Keratinocyte (primary cell): ENCODE data around the gene TIGD6. TPM values are rescaled to one million over a fixed set of nuclear protein-coding genes. Genes with fewer than 3 reads are reported as not detected.

Experiments used
- DNase-seq: peaks from one replicate; pipeline ENCODE4 v3.0.0-alpha.2; 2011; ENCODE audit warnings: low read depth, missing footprints, low spot score
- FAIRE-seq: peaks from 2 replicates; lab custom pipeline; 2011; peaks lifted over from hg19 to GRCh38; lab: Jason Lieb, UNC
- H2AFZ ChIP-seq: 2 replicates; pipeline ENCODE4 v1.6.0; 2012; ENCODE audit warnings: low read length, control low read depth, inconsistent platforms; ENCODE audit not compliant: control insufficient read depth
- H3K27ac ChIP-seq: 2 replicates; pipeline ENCODE4 v1.5.1; 2011; ENCODE audit warnings: low read length; ENCODE audit not compliant: control insufficient read depth, insufficient read depth
- H3K27me3 ChIP-seq: 3 replicates; pipeline ENCODE4 v1.6.0; 2011; ENCODE audit warnings: low read length; ENCODE audit not compliant: control insufficient read depth, insufficient read depth; ENCODE audit errors: extremely low read depth
- H3K36me3 ChIP-seq, 2 experiments: 2 replicates in 1 of 2; 3 replicates in 1 of 2; pipeline ENCODE4 v1.5.1; 2011; ENCODE audit warnings: low read length in 2 of 2, mild to moderate bottlenecking in 1 of 2; ENCODE audit not compliant: control insufficient read depth in 2 of 2, insufficient read depth in 2 of 2; ENCODE audit errors: extremely low read depth in 1 of 2
- H3K4me1 ChIP-seq: 3 replicates; pipeline ENCODE4 v1.5.1; 2011; ENCODE audit warnings: low read length; ENCODE audit not compliant: control insufficient read depth, insufficient read depth; ENCODE audit errors: extremely low read depth
- H3K4me2 ChIP-seq: 3 replicates; pipeline ENCODE4 v1.6.0; 2011; ENCODE audit warnings: low read depth, low read length; ENCODE audit not compliant: control insufficient read depth, insufficient read depth; ENCODE audit errors: extremely low read depth
- H3K4me3 ChIP-seq, 3 experiments: fragments of 200-600 bp in 1 of 3; sonication (generic) in 1 of 3; 2 replicates in 2 of 3; 3 replicates in 1 of 3; pipeline ENCODE4 v1.5.1; 2011 to 2016; ENCODE audit warnings: low read length in 3 of 3, mild to moderate bottlenecking in 3 of 3, control low read depth in 2 of 3, inconsistent platforms in 1 of 3, low read depth in 1 of 3, mixed read lengths in 1 of 3, mixed run types in 1 of 3, moderate library complexity in 1 of 3; ENCODE audit not compliant: control insufficient read depth in 2 of 3, insufficient read depth in 2 of 3; ENCODE audit errors: extremely low read depth in 1 of 3
- H3K79me2 ChIP-seq: 2 replicates; pipeline ENCODE4 v1.6.0; 2012; ENCODE audit warnings: low read length; ENCODE audit not compliant: control insufficient read depth, insufficient read depth
- H3K9ac ChIP-seq: 3 replicates; pipeline ENCODE4 v1.6.0; 2011; ENCODE audit warnings: low read length; ENCODE audit not compliant: control insufficient read depth, insufficient read depth; ENCODE audit errors: extremely low read depth
- H3K9me1 ChIP-seq: 3 replicates; pipeline ENCODE4 v1.6.0; 2011; ENCODE audit warnings: low read length; ENCODE audit not compliant: control insufficient read depth, insufficient read depth; ENCODE audit errors: extremely low read depth
- H3K9me3 ChIP-seq: 2 replicates; pipeline ENCODE4 v1.5.1; 2012; ENCODE audit warnings: low read depth, low read length; ENCODE audit not compliant: control insufficient read depth
- H4K20me1 ChIP-seq: 3 replicates; pipeline ENCODE4 v1.6.0; 2011; ENCODE audit warnings: low read length; ENCODE audit not compliant: control insufficient read depth, insufficient read depth; ENCODE audit errors: extremely low read depth
- EZH2 ChIP-seq: IDR thresholded peaks from one replicate; pipeline ENCODE4 v1.6.1; 2012; ENCODE audit warnings: inconsistent platforms, mild to moderate bottlenecking, low read length, moderate library complexity
- dilution Hi-C: fragments of 300-500 bp; cut with MboI; formaldehyde crosslinking; loops from one replicate; pipeline ENCODE4 v1.7.0; 2020; ENCODE audit warnings: low sequenced_read_pairs; ENCODE audit not compliant: extremely low pct_ligation_motif_present
- polyA plus RNA-seq, 5 experiments: library from polyadenylated mRNA; depleted of rRNA in 3 of 5; stranded (reverse) in 3 of 5; stranded (forward) in 1 of 5; unstranded in 1 of 5; fragments of >200 nt; gene quantifications; 1 replicate in 1 of 5; 2 replicates in 3 of 5; 3 replicates in 1 of 5; pipeline versions ENCODE4 v1.2.1 to v1.2.3, GENCODE V29; 2011 to 2012; ENCODE audit warnings: missing spikeins in 2 of 5, low read depth in 1 of 5, low replicate concordance in 1 of 5
- TF ChIP-seq, protein P1 (sequence below), 3 experiments: IDR thresholded peaks in 1 of 3; conservative IDR thresholded peaks in 1 of 3; optimal IDR thresholded peaks in 1 of 3; 2 replicates in 2 of 3; 3 replicates in 1 of 3; pipeline versions ENCODE3 to v1.5.1; 2011; ENCODE audit warnings: low read length in 3 of 3, mild to moderate bottlenecking in 3 of 3, moderate library complexity in 2 of 3, control low read depth in 1 of 3, inconsistent platforms in 1 of 3; ENCODE audit not compliant: insufficient read depth in 2 of 3; ENCODE audit errors: extremely low read depth in 1 of 3

TIGD6 gene
- polyA plus RNA-seq, 1 donor (not counting 4 experiments of a cell fraction or from before 2014, with no cell fraction given), result 4.1 TPM

DNA sequence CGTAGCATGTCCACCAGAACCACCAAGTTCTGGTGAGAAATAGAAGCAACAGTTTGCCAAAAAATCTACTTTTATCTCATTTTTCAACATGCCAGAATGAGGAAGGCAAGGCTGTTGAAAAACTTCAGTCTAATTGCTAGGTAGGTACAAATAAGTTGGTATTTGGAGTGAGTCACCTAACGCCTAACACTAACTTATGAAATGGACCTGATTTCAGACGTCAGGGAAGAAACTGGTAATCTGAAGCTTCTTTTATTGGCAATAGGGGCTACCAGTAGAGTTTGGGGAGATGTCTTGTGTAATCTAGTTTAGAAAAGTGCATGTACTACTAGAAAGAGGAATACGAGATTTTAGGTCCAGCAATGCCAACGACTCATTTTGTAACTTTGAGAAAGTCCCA is 51.5 kb downstream of the TIGD6 start:
- H3K4me2 ChIP-seq, result no peak overlapping the region

DNA sequence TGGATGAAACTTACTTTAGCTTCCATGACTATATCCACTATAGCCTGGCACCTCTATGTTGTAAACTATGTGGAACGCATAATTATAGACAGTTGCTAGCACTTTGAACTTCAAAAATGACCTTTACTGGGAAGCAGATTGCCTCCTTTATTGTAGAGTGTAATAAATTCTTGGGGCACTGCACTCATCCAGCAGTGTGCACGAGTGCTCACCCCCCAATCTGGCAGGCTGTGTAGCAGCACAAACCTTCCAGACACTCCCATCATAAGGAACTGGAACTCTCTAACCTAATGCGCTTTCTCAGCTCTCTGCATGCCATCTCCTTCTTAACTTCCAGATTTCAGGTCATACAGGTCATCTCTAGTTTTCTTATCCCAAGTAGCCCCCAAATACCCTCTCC is 54.3 kb downstream of the TIGD6 start:
- H3K9ac ChIP-seq, result no peak overlapping the region
- DNase-seq (no peak), FAIRE-seq (no peak)
- no peaks in the 10 kb centered on the region for H3K9me1 ChIP-seq
- H3K4me3 ChIP-seq, result no peak overlapping the region
- H3K27ac ChIP-seq, result no peak overlapping the region
- H3K4me1 ChIP-seq, result peaks cover 5% of the 10 kb centered on the region
- H2AFZ ChIP-seq, result no peak overlapping the region
- dilution Hi-C loops, result no loop called here
- H3K9me3 ChIP-seq, result no peaks in the 10 kb centered on the region
- H3K27me3 ChIP-seq, result no peaks in the 10 kb centered on the region
- no peaks in the 10 kb centered on the region for H4K20me1 ChIP-seq
- no peaks in the 10 kb centered on the region for H3K36me3 ChIP-seq
- H3K79me2 ChIP-seq, result no peaks in the 10 kb centered on the region
- no peak overlapping the region for H3K4me2 ChIP-seq
- TF ChIP-seq, protein P1, sequence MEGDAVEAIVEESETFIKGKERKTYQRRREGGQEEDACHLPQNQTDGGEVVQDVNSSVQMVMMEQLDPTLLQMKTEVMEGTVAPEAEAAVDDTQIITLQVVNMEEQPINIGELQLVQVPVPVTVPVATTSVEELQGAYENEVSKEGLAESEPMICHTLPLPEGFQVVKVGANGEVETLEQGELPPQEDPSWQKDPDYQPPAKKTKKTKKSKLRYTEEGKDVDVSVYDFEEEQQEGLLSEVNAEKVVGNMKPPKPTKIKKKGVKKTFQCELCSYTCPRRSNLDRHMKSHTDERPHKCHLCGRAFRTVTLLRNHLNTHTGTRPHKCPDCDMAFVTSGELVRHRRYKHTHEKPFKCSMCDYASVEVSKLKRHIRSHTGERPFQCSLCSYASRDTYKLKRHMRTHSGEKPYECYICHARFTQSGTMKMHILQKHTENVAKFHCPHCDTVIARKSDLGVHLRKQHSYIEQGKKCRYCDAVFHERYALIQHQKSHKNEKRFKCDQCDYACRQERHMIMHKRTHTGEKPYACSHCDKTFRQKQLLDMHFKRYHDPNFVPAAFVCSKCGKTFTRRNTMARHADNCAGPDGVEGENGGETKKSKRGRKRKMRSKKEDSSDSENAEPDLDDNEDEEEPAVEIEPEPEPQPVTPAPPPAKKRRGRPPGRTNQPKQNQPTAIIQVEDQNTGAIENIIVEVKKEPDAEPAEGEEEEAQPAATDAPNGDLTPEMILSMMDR (optimal IDR thresholded peaks at IDR 0.05 in 1 of 3, IDR thresholded peaks at IDR 0.05 in 1 of 3, conservative IDR thresholded peaks at IDR 0.05 in 1 of 3; ENCODE audit: extremely low read depth in 1 of 3, insufficient read depth in 2 of 3, low read length in 3 of 3), result no peak
- no peak for TF ChIP-seq EZH2

More for the DNA sequence above, 51.5 kb downstream of the TIGD6 start:
- no peak for TF ChIP-seq EZH2
- TF ChIP-seq, protein P1 (optimal IDR thresholded peaks at IDR 0.05 in 1 of 3, IDR thresholded peaks at IDR 0.05 in 1 of 3, conservative IDR thresholded peaks at IDR 0.05 in 1 of 3; ENCODE audit: extremely low read depth in 1 of 3, insufficient read depth in 2 of 3, low read length in 3 of 3), result no peak
- H3K4me3 ChIP-seq, result no peak overlapping the region
- H4K20me1 ChIP-seq, result no peaks in the 10 kb centered on the region
- H3K9ac ChIP-seq, result no peak overlapping the region
- DNase-seq (no peak), FAIRE-seq (no peak)
- H3K4me1 ChIP-seq, result no peaks in the 10 kb centered on the region
- no peak overlapping the region for H3K27ac ChIP-seq
- dilution Hi-C loops, result no loop called here
- no peaks in the 10 kb centered on the region for H3K79me2 ChIP-seq
- H3K36me3 ChIP-seq, result no peaks in the 10 kb centered on the region
- no peaks in the 10 kb centered on the region for H3K9me1 ChIP-seq
- H2AFZ ChIP-seq, result no peak overlapping the region
- H3K27me3 ChIP-seq, result no peaks in the 10 kb centered on the region
- H3K9me3 ChIP-seq, result no peaks in the 10 kb centered on the region
